Skeletal muscle tissue (tissue), 4 donors: Measurements from ENCODE around the gene OPA3. TPM values are rescaled to one million over a fixed set of nuclear protein-coding genes. Genes with fewer than 3 reads are reported as not detected.

Experiments used
- H3K27ac ChIP-seq: one replicate; pipeline ENCODE4 v1.7.0; 2013; ENCODE audit warnings: mild to moderate bottlenecking, low read depth, low read length, inconsistent platforms
- H3K27me3 ChIP-seq, 3 donors: one replicate each; pipeline ENCODE4 v1.7.0; 2013; ENCODE audit warnings: low read length in 3 of 3; ENCODE audit not compliant: control insufficient read depth in 3 of 3, insufficient read depth in 3 of 3
- H3K36me3 ChIP-seq, 3 donors: one replicate each; pipeline ENCODE4 v1.7.0; 2013; ENCODE audit warnings: low read length in 3 of 3; ENCODE audit not compliant: control insufficient read depth in 3 of 3, insufficient read depth in 3 of 3
- H3K4me1 ChIP-seq, 3 donors: one replicate each; pipeline ENCODE4 v1.7.0; 2013; ENCODE audit warnings: low read length in 3 of 3, mild to moderate bottlenecking in 3 of 3; ENCODE audit not compliant: control insufficient read depth in 3 of 3, insufficient read depth in 3 of 3
- H3K4me3 ChIP-seq, 3 donors: one replicate each; pipeline ENCODE4 v1.7.0; 2013; ENCODE audit warnings: low read length in 3 of 3
- H3K9ac ChIP-seq, 3 donors: one replicate each; pipeline ENCODE4 v1.7.0; 2013; ENCODE audit warnings: low read length in 3 of 3, mild to moderate bottlenecking in 3 of 3, moderate library complexity in 2 of 3, low read depth in 1 of 3
- H3K9me3 ChIP-seq, 3 donors: one replicate each; pipeline ENCODE4 v1.7.0; 2013; ENCODE audit warnings: low read length in 3 of 3; ENCODE audit not compliant: control insufficient read depth in 3 of 3
- total RNA-seq: library from RNA; depleted of rRNA; stranded (reverse); fragments of >200 nt; gene quantifications from one replicate; pipeline ENCODE4 v1.2.3, GENCODE V29; 2014
- donor health status: Osteomylitis.

OPA3 gene
- total RNA-seq, 1 donor from 2014 or later = 3.7 TPM

- H3K27me3 ChIP-seq = peaks cover 19 to 24% (median 22%) of the 10 kb centered on the region in 3 donors
- H3K4me3 ChIP-seq = no peak overlapping the region
- no peak overlapping the region for H3K9ac ChIP-seq
- no peaks in the 10 kb centered on the region for H3K9me3 ChIP-seq
- peaks cover 0 to 2% (median 0%) of the 10 kb centered on the region in 3 donors for H3K36me3 ChIP-seq
- no peak overlapping the region for H3K27ac ChIP-seq
- peaks cover 8 to 11% (median 10%) of the 10 kb centered on the region in 3 donors for H3K4me1 ChIP-seq
These were observed 5.2 kb upstream of the OPA3 start for GRCh38 chr19:45589768-45590167.

- peaks cover 0 to 2% (median 0%) of the 10 kb centered on the region in 3 donors for H3K36me3 ChIP-seq
- H3K4me3 ChIP-seq = no peak overlapping the region
- H3K9me3 ChIP-seq = no peaks in the 10 kb centered on the region
- peaks cover 16 to 24% (median 22%) of the 10 kb centered on the region in 3 donors for H3K27me3 ChIP-seq
- H3K9ac ChIP-seq = no peak overlapping the region
- peaks cover 8 to 18% (median 10%) of the 10 kb centered on the region in 3 donors for H3K4me1 ChIP-seq
- no peak overlapping the region for H3K27ac ChIP-seq
These were observed 3.3 kb upstream of the OPA3 start for GRCh38 chr19:45587873-45588272.

- Histone ChIP-seq H3K27me3 (peaks cover 0 to 5% (median 0%) of the 10 kb centered on the region in 3 donors), H3K4me1 (peaks cover 7 to 17% (median 8%) of the 10 kb centered on the region in 3 donors), H3K4me3 (peak overlapping the region; percentile 86 to 93 (median 92)), H3K9me3 (no peaks in the 10 kb centered on the region), H3K27ac (peak overlapping the region; percentile 99), H3K36me3 (no peaks in the 10 kb centered on the region), H3K9ac (peak overlapping the region; percentile 84 to 97 (median 91))
These were observed 566 bp upstream of the OPA3 start for GRCh38 chr19:45585158-45585577.

- Histone ChIP-seq H3K27me3 (no peaks in the 10 kb centered on the region), H3K9me3 (no peaks in the 10 kb centered on the region), H3K4me1 (peaks cover 21 to 31% (median 24%) of the 10 kb centered on the region in 3 donors), H3K9ac (no peak overlapping the region), H3K36me3 (no peaks in the 10 kb centered on the region), H3K27ac (no peak overlapping the region), H3K4me3 (no peak overlapping the region)
These were observed 3.0 kb downstream of the OPA3 start for GRCh38 chr19:45581576-45581975.

- H3K9me3 ChIP-seq = no peaks in the 10 kb centered on the region
- no peaks in the 10 kb centered on the region for H3K27me3 ChIP-seq
- H3K9ac ChIP-seq = no peak overlapping the region
- no peak overlapping the region for H3K27ac ChIP-seq
- no peaks in the 10 kb centered on the region for H3K36me3 ChIP-seq
- peaks cover 25 to 40% (median 31%) of the 10 kb centered on the region in 3 donors for H3K4me1 ChIP-seq
- no peak overlapping the region for H3K4me3 ChIP-seq
These were observed 5.7 kb downstream of the OPA3 start for GRCh38 chr19:45578861-45579260.

- Histone ChIP-seq H3K4me3 (peak overlapping the region in 1 of 3 donors; percentile 22), H3K27ac (peak overlapping the region; percentile 66), H3K9ac (peak overlapping the region in 2 of 3 donors; percentile 43 to 51), H3K4me1 (peaks cover 28 to 43% (median 31%) of the 10 kb centered on the region in 3 donors), H3K9me3 (no peaks in the 10 kb centered on the region), H3K36me3 (no peaks in the 10 kb centered on the region), H3K27me3 (no peaks in the 10 kb centered on the region)
These were observed 7.3 kb downstream of the OPA3 start for GRCh38 chr19:45577111-45577905.

- no peaks in the 10 kb centered on the region for H3K36me3 ChIP-seq
- H3K9me3 ChIP-seq = no peaks in the 10 kb centered on the region
- H3K4me3 ChIP-seq = no peak overlapping the region
- H3K27me3 ChIP-seq = no peaks in the 10 kb centered on the region
- peaks cover 28 to 43% (median 31%) of the 10 kb centered on the region in 3 donors for H3K4me1 ChIP-seq
- H3K27ac ChIP-seq = peak overlapping the region; percentile 66
- peak overlapping the region in 2 of 3 donors; percentile 43 to 51 for H3K9ac ChIP-seq
These were observed 7.9 kb downstream of the OPA3 start for GRCh38 chr19:45576682-45577081.

- peak overlapping the region in 1 of 3 donors; percentile 28 for H3K9ac ChIP-seq
- H3K4me3 ChIP-seq = no peak overlapping the region
- H3K9me3 ChIP-seq = no peaks in the 10 kb centered on the region
- no peaks in the 10 kb centered on the region for H3K36me3 ChIP-seq
- peak overlapping the region; percentile 52 for H3K27ac ChIP-seq
- peaks cover 28 to 42% (median 32%) of the 10 kb centered on the region in 3 donors for H3K4me1 ChIP-seq
- no peaks in the 10 kb centered on the region for H3K27me3 ChIP-seq
These were observed 9.4 kb downstream of the OPA3 start for GRCh38 chr19:45575216-45575615.

GRCh38 chr19:45574526-45574925 is 10.1 kb downstream of the OPA3 start:
- Histone ChIP-seq H3K27ac (peak overlapping the region; percentile 52), H3K36me3 (no peaks in the 10 kb centered on the region), H3K9ac (peak overlapping the region in 1 of 3 donors; percentile 28), H3K4me1 (peaks cover 32 to 49% (median 38%) of the 10 kb centered on the region in 3 donors), H3K4me3 (peak overlapping the region in 2 of 3 donors; percentile 14 to 24), H3K9me3 (no peaks in the 10 kb centered on the region), H3K27me3 (no peaks in the 10 kb centered on the region)
